HG03439 (cell line): ENCODE measurements around the gene HLA-DPA1.
"Not testable (repeated sequence)": the region's sequence is repeated elsewhere in the genome, so short reads cannot be mapped to it uniquely, and the experiment has no call there.

Experiments used
- ATAC-seq: cut with Tn5 transposase; IDR thresholded peaks from one replicate; pipeline ENCODE4 v1.9.1; 2021; ENCODE audit warnings: mild to moderate bottlenecking, moderate library complexity; ENCODE audit not compliant: unreplicated experiment

Gene HLA-DPA1

DNA sequence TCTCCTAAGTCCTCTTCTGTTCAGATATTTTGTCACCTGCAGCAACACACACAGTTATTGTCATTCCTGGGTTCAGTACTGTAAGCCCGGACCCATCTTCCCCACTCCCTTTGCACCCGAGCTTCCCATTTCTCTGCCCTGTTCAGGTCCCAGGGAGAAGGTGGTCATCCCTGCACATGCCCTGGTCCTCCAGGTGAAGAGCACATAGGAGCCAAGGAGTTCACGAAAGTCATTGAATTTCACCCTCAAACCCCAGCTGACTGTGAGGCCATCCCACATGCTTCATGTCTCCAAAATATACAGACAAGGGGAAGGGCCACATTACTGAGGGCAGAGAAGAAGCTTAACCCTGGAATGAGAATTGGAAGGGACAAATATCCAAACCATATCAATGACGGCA, 8.1 kb downstream of the HLA-DPA1 start:
- ATAC-seq: no peak

DNA sequence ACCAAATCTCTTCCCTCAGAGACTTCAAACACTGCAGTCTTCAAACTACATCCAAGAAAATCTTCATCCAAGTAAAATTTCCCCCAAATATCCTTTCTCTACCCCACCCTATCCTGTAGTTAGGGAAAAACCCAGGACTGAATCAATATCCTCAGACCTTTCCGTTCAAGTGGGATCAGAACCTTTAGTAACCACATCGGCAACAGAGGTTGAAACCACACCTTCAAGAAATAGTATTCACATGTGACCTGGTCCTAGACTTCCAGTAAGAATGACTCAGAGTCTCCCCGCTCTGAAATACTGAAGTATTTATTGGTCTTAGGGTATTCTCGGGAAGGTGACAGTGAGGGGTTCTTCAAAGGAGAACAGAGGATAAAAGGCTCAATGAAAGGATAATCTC, 8.7 kb downstream of the HLA-DPA1 start:
- no peak for ATAC-seq

DNA sequence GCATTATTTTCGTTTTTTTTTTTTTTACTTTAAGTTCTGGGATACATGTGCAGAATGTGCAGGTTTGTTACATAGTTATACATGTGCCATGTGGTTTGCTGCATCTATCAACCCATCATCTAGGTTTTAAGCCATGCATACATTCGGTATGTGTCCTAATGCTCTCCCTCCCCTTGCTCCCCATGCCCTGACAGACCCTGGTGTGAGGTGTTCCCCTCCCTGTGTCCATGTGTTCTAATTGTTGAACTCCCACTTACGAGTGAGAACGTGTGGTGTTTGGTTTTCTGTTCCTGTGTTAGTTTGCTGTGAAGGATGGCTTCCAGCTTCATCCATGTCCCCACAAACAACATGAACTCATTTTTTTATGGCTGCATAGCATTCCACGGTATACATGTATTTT, 10.0 kb downstream of the HLA-DPA1 start:
- ATAC-seq: not testable (repeated sequence)

DNA sequence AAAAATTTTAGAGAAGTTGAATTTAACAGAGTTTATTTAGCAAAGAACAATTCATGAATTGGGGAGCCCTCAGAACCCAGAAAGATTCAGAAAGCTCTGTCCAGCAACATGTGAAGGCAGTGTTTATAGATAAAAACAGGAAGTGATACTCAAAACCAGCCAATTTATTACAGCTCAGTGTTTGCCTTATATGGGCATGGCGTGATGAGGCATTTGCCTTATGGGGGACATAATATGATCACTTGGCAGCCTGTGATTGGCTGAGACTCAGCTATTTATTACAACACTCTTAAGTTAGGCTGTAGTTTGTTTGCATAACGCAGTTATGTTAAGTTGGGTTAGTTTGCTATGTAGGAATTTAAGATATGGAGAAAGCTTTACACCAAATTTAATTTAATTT, 11.5 kb downstream of the HLA-DPA1 start:
- ATAC-seq: peak; percentile 66

DNA sequence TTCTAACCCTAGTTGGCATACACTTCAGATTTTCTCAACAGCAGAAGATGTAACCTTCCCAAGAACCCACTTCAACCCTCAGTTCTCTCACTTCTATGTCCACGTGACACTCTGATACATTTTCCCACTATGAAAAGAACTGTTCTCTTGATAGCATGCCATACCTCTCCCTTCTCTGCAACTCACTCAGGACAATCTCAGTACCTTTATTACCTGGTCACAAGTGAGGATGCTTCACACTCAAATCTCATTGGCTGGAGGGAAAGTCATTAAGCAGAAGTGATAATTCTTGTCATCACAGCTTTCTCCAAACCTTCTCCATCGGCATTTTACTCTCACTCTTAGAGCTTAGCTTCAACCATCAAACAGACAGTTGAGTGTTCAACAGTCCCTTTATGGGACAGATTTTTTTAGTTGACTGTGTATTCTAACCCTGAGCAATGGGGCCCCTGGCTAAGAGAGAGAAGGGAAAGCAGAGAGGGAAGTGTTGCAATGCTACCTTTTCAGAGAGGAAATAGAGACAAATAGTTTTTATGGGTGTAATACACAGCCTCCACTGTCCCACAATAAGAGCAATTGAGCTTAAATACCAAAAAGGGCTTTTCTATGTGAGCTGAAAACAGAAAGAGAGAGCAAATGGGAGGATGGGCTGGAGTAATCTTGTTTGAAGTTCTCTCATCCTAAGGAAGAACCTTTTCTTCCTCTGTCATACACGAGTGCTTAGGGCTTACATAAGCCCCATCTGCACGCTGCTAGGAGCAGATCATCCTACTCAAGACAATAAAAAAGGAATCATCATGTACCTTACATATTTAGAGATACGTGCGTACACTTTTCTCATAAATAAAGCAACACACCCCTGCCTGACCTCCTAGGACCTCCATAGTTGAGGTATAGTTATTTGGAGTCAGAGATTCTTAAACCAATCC, 16.0 kb downstream of the HLA-DPA1 start:
- no peak for ATAC-seq

DNA sequence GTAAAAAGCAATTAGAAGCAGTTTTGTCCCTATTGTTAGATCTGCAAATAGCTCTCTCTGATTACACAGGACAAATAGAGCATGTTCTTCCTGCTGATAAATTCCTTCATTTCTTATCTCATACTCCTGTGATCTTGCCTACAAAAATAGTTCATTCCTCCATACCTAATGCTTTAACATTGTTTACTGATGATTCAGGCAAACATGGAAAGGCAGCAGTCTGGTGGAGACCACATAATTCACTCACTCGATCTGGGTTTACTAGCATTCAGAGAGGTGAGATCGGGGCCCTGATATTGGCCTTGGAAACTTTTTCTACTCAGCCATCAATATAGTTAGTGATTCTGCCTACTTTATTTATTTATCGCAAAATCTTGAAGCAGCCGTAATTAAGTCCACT, 20.2 kb downstream of the HLA-DPA1 start:
- ATAC-seq: no peak

DNA sequence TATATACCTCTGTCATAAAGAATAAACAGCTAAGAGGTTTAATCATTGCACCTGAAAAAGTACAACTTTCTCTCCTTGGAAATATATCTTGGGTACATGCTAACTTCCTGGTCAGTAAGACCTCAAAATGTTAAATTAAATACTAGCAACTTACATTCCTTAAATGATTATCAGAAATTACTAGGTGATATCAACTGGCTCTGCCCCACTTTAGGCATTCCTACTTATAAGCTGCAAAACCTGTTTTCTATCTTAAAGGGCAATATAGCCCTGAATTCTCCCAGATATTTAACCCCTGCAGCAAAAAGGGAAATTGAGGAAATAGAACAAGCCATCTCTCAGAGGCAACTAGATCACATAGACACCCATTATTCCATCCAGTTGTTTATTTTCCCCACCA, 20.8 kb downstream of the HLA-DPA1 start:
- ATAC-seq: no peak

DNA sequence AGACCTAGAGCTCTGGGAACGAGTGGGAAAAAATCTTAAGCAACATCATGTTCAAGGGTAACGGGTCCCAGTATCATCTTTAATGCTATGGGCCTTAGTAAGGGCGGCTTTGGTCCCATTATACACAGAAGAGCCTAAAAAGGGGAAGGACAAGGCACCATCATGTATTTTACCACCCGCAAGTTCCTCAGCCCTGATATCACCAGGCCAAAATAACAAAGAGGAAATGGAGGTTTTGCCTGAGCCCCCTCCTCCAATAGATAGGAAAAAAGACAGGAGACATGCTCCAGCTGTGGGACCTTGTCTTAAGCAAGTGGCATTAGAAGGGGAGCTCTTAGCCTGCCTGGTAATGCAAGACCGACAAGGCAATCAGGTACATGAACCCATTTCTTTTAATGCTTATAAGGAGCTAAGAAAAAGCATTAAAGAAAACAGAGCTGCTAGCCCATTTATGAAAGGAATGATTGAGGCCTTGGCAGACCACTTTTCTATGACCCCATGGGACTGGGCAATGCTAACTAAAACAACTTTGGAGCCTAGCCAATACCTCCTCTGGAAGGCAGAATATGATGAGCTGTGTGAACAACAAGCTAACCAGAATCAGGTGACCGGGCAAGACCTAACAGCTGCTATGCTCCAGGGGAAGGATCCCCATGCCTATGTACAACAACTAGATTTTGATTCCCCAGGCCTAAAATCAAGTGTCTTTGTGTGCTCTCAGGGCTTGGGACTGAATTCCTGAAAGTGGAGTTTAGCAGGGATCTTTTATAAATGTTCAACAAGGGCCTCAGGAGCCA, 23.2 kb downstream of the HLA-DPA1 start:
- ATAC-seq: no peak

DNA sequence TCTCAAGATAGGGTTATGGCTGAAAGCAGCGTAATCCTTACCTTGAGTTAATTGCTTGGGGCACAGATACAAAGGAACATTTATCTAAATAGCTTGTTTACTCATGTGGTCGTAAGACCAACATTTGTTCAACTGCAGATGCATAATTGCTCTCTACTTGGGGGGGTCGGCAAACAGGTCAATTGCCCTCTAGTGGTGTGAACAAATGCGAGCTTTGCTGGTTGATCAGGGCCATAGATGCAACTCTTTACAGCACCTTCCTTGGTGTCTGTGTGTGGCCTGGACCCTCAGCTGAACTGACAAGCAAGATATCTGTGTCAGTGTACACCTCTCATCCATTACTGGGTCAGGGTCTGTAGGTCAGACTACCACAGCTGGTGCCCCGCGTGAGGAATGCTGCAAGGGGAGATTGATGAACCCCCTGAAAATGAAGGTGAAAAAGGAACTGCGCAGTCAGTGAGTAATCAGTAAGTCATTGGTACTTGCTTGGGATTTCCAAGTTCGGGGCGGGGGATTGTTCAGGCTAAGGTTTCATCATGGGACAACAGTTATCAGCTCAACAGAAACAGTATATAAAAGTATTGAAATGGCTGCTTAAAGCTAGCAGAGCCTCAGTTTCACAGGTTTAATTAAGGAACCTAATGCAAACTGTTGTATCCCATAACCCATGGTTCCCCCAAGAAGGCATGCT, 24.0 kb downstream of the HLA-DPA1 start:
- no peak for ATAC-seq

DNA sequence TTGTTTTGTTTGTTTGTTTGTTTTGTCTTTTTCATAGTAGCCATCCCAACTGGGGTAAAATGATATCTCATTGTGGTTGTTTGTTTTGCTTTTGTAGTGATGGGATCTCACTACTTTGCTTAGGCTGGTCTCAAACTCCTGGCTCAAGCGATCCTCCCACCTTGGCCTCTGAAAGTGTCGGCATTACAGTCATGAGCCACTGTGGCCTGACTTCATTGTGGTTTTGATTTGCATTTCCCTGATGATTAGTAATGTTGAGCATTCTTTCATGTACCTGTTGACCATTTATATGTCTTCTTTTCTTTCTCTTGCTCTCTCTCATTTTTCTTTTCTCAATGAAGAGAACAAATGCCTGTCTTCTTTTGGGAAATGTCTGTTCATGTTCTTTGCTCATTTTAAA, 33.3 kb downstream of the HLA-DPA1 start:
- no peak for ATAC-seq

DNA sequence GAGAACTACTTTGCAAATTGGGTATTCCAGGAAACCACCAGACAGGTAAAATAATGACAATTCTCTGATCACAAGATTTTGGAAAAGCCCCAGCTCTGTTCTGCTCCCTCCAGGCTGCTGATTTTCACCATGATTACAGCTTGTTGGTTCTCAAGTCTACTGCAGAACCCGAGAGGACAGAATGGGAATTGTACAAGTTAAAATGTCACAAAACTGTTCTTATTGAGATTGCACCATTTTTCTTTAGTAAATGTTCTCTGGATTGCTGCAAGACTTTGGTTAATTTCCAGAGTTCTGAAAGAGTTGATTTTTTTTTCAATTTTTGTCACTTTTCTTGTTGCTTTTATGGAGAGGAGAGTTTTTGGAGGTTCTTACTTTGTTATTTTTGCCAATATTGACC, 36.9 kb downstream of the HLA-DPA1 start:
- no peak for ATAC-seq

DNA sequence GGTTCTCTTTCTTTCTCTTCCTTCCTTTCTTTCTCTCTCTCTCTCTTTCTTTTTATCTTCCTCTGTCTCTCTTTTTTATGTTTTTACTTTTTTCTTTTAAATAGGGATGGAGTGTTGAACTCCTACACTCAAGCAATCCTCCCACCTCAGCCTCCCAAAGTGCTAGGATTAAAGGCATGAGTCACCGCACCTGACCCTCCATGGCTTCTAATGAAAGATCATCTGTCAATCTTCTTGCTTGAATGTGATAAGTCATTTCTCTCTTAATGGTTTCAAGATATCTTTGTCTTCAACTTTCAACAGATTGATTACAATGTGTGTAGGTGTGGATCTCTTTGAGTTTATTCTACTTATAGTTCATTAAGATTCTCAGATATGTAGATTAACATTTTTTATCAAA, 38.9 kb downstream of the HLA-DPA1 start:
- no peak for ATAC-seq

DNA sequence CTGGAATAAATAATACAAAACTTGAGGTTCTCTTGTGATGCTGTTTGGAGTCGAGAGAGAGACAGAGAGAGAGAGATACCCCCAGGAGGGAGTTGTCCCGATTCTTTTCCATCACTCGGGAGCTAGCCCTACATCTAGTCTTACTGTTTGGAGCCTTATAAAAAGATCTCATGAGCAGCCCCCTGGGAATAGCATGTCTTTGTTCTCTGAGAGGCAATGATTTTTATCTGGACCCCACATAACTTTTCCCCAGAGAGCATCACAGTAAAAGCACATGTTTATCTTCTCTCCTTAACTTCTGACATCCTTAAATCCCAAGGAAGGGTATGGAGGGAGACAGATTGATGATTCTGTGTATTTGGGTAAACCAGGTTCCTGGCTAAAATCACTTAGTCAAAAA, 43.2 kb downstream of the HLA-DPA1 start:
- ATAC-seq: no peak

DNA sequence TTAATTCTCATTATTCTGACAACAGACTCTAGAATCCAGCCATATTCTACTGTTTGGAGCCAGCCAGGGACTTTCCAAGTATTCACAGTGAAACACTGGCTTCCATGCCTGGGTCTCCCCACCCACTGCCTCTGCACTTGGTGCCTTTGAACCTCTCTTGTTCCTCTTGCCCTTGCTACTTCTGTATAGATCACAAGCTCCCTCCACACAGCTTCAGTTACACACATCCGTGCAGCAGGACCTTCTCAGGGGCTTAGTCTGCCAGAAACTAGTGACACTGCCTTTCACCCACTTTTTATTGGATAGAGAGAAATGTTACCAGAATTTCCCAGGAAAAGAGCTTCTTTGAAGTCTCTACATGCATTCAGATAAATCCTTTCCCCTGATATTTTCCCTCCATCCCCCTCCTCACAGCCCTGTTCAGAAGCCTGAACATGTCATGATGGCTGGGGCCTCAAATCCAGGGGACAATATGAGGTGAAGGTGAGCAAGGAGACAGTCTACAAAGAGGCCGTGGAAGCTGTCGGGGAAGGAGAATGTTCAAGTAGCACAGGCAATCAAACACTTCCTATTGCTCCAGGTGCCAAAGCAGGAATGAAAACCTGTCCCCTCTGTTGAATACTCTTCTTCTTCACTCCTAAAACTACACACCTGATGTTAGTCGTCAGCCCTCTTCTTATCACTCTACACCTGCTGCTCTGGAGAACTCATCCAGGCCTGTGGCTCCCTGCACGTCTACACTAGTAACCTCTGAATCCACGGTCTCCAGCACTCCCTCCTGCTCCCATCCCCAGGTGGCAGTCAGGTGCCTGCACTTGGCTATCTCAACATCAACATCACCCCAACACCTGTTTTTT, 43.9 kb downstream of the HLA-DPA1 start:
- peak; percentile 51 for ATAC-seq

DNA sequence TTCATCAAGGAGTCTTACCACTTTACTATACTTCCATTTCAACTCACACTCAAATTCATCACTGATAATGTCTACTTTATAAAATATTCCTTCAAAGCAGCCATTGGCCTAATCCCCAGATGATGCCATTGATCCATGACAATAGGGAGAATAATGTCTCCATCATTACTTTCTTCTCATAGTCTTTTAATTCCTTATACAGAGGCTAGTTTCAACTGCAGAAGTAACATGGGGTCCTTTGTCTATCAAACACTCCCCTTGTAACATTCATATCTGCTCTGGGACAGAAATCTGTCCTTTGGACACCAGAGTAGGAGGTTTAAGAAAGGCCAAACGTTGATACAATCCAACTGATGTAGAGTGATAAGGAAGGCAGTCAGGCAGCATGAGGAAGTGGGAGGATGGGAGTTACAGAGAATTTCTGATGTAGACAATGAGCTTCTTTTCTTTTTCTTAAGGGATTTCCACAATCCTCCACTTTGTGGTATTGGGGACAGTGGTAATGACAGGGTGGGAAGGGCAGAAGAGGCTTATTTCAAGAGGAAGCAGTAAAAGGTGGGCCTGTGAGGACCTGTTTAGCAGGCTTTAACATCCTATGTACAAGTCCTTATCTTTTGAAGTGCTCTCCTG, 45.1 kb downstream of the HLA-DPA1 start:
- ATAC-seq: no peak

DNA sequence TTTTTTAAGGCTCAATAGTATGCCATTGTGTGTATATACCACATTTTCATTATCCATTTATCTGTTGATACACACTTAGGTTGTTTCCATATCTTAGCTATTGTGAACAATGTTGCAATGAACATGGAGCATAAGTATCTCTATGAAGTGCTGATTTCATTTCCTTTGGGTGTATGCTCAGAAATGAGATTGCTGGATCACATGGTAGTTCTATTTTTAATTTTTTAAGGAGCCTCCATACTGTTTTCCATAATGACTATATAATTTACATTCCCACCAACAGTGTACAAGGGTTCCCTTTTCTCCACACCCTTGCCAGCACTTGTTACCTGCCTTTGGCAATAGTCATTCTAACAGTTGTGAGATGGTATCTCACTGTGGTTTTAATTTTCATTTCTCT, 48.9 kb downstream of the HLA-DPA1 start:
- ATAC-seq: no peak

DNA sequence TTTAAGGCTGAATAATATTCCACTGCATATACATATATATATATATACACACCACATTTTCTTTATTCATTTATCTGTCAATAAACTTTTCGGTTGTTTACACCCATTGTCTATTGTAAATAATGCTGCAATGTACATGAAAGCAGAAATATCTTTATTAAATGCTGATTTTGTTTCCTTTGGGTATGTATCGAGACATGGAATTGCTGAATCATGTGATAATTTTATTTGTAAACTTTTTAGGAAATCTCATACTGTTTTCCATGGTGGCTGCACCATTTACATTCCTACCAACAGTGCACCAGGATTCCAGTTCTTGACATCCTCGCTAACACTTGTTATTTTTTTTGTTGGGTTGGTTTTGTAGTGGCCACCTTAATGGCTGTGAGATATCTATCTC, 49.9 kb downstream of the HLA-DPA1 start:
- ATAC-seq: no peak

DNA sequence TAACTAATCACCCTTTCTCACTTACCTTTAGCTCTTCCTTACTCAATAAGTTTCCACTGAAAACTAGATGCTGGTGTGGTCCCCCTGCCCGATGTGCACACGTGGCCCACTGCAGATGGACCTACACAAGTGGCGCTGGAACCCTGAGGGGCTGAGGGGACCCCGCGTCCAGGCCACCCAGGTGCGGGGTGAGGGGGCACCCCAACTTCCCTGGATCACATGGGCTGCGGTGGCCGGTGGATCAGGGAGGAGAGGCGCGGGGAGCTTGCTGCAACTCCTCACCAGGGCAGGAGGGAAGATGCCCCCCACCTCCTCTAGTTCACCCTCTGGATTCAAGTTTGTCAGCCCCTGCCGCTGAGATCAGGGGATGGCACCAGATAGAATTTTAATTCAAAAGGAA, 51.5 kb downstream of the HLA-DPA1 start:
- no peak for ATAC-seq

DNA sequence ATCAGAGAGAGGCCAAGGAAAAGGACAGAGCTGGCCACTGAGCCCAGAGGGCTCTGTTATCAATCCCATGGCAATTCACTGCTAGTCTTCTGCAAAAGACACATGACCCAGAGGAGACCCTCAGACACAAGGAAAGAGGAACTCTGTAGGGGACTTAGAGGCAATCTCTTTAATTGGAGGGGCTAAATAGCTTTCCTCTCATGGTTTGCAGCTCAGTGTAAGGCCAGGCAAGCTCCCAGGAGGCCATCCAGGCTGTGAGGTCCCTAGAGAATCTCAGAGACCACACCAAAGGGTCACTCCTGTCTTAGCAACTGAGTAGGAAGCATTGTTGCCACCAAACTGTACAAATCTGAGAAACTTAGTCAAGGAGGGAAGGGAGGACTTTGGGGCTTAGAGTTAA, 54.1 kb downstream of the HLA-DPA1 start:
- ATAC-seq: no peak

DNA sequence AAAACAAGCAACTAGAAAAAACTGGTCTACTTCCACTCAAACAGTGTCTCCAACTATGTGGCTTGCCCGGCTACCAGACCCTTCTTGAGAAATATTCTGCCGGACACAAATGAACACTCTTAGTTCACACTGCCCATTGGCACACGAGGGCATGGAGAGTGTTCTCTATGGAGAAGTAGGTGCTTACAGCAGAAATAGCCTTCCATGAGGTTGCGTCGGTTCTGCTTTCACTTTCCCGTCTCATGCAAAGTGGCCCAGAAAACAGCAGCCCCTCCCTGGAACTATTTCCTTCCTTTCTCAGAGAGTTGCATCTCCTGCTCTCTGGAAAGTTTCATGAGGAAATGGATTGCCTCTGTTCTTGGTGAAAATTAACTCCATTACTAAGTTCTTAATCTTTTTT, 54.5 kb downstream of the HLA-DPA1 start:
- ATAC-seq: no peak
